HEK293T (cell line): ENCODE data around the gene PRR19.

Experiments used
- ARNT ChIP-seq: fragments of 450-650 bp; IDR thresholded peaks from 2 replicates; pipeline ENCODE4 v1.6.1; 2017; ENCODE audit warnings: mild to moderate bottlenecking
- BHLHE40 ChIP-seq: fragments of 450-650 bp; IDR thresholded peaks from 2 replicates; pipeline ENCODE4 v1.6.1; 2016; ENCODE audit warnings: mild to moderate bottlenecking, moderate library complexity, borderline replicate concordance
- CTBP1 ChIP-seq: fragments of 450-650 bp; IDR thresholded peaks from 2 replicates; pipeline ENCODE4 v1.6.1; 2016; ENCODE audit warnings: borderline replicate concordance
- ELF4 ChIP-seq: fragments of 450-650 bp; IDR thresholded peaks from 2 replicates; pipeline ENCODE4 v1.6.1; 2017; ENCODE audit warnings: antibody characterized with exemption
- FOXA1 ChIP-seq: fragments of 450-650 bp; IDR thresholded peaks from 2 replicates; pipeline ENCODE4 v1.6.1; 2016; ENCODE audit warnings: mild to moderate bottlenecking
- FOXM1 ChIP-seq: fragments of 450-650 bp; IDR thresholded peaks from 2 replicates; pipeline ENCODE4 v1.6.1; 2017; ENCODE audit warnings: mild to moderate bottlenecking, borderline replicate concordance
- L3MBTL2 ChIP-seq: fragments of 450-650 bp; conservative IDR thresholded peaks from 2 replicates; pipeline ENCODE4 v1.6.1; 2016; ENCODE audit warnings: mild to moderate bottlenecking
- LEF1 ChIP-seq: fragments of 450-650 bp; IDR thresholded peaks from 2 replicates; pipeline ENCODE4 v1.6.1; 2017; ENCODE audit warnings: mild to moderate bottlenecking, borderline replicate concordance
- NFRKB ChIP-seq: fragments of 450-650 bp; IDR thresholded peaks from 2 replicates; pipeline ENCODE4 v1.6.1; 2016; ENCODE audit warnings: mild to moderate bottlenecking, moderate library complexity
- SP1 ChIP-seq: fragments of 450-650 bp; IDR thresholded peaks from 2 replicates; pipeline ENCODE4 v1.6.1; 2017
- SUZ12 ChIP-seq: fragments of 450-650 bp; IDR thresholded peaks from 2 replicates; pipeline ENCODE4 v1.6.1; 2016; ENCODE audit warnings: mild to moderate bottlenecking
- TARDBP ChIP-seq: fragments of 450-650 bp; IDR thresholded peaks from 2 replicates; pipeline ENCODE4 v1.6.1; 2016
- ZNF384 ChIP-seq: fragments of 450-650 bp; IDR thresholded peaks from 2 replicates; pipeline ENCODE4 v1.6.1; 2016

- TF ChIP-seq NFRKB (no peak), SUZ12 (no peak), ELF4 (no peak), FOXA1 (no peak), ARNT (no peak), CTBP1 (no peak), SP1 (no peak), BHLHE40 (no peak), L3MBTL2 (no peak), ZNF384 (no peak), FOXM1 (no peak), LEF1 (no peak), TARDBP (no peak)
Observed at GRCh38 chr19:42328854-42329253, 26.9 kb downstream of the PRR19 start.
